HG03139 (cell line): ENCODE measurements around the gene ABHD16B.
"Not testable (repeated sequence)": the region's sequence is repeated elsewhere in the genome, so short reads cannot be mapped to it uniquely, and the experiment has no call there.

Experiments used
- ATAC-seq: cut with Tn5 transposase; IDR thresholded peaks from one replicate; pipeline ENCODE4 v1.9.1; 2021; ENCODE audit not compliant: unreplicated experiment

The ABHD16B gene

GRCh38 chr20:63877755-63878470, 16.6 kb downstream of the ABHD16B start:
- no peak for ATAC-seq

GRCh38 chr20:63878899-63879663, 17.8 kb downstream of the ABHD16B start:
- ATAC-seq, result no peak

- ATAC-seq, result not testable (repeated sequence)
Measured at GRCh38 chr20:63880901-63881300, 19.6 kb downstream of the ABHD16B start.

GRCh38 chr20:63881451-63882226, 20.3 kb downstream of the ABHD16B start:
- ATAC-seq, result no peak

- no peak for ATAC-seq
Measured at GRCh38 chr20:63882257-63883200, 21.2 kb downstream of the ABHD16B start.

- ATAC-seq, result no peak
Measured at GRCh38 chr20:63883201-63883593, 21.9 kb downstream of the ABHD16B start.

GRCh38 chr20:63884506-63885263, 23.4 kb downstream of the ABHD16B start:
- no peak for ATAC-seq

GRCh38 chr20:63885264-63886053, 24.2 kb downstream of the ABHD16B start:
- ATAC-seq, result no peak

- no peak for ATAC-seq
Measured at GRCh38 chr20:63886054-63886419, 24.7 kb downstream of the ABHD16B start.

GRCh38 chr20:63886921-63887320, 25.6 kb downstream of the ABHD16B start:
- no peak for ATAC-seq

GRCh38 chr20:63889241-63890200, 28.2 kb downstream of the ABHD16B start:
- no peak for ATAC-seq

- no peak for ATAC-seq
Measured at GRCh38 chr20:63890201-63890576, 28.9 kb downstream of the ABHD16B start.

GRCh38 chr20:63890616-63891015, 29.3 kb downstream of the ABHD16B start:
- ATAC-seq, result no peak

GRCh38 chr20:63891061-63892002, 30.0 kb downstream of the ABHD16B start:
- no peak for ATAC-seq

GRCh38 chr20:63892402-63892801, 31.1 kb downstream of the ABHD16B start:
- no peak for ATAC-seq

GRCh38 chr20:63893999-63894357, 32.7 kb downstream of the ABHD16B start:
- no peak for ATAC-seq
